GM23338 (cell line): ENCODE measurements around the gene PIK3C2G.

Experiments used
- CREB1 ChIP-seq: fragments of 250-450 bp; sonication (Bioruptor Pico); IDR thresholded peaks from 2 replicates; pipeline ENCODE4 v1.5.0; 2020; ENCODE audit warnings: low read depth, mild to moderate bottlenecking, moderate library complexity
- EZH2 ChIP-seq: fragments of 200-600 bp; sonication (generic); IDR thresholded peaks from one replicate; pipeline ENCODE4 v1.8.0; 2017; ENCODE audit warnings: antibody characterized with exemption, mild to moderate bottlenecking, low read depth; ENCODE audit not compliant: unreplicated experiment
- EZH2phosphoT487 ChIP-seq: fragments of 200-600 bp; sonication (generic); IDR thresholded peaks from one replicate; pipeline ENCODE4 v1.8.1; 2018; ENCODE audit warnings: antibody characterized with exemption; ENCODE audit not compliant: unreplicated experiment
- JUNB ChIP-seq: IDR thresholded peaks from one replicate; pipeline ENCODE4 v1.6.1; 2016; ENCODE audit warnings: antibody characterized with exemption; ENCODE audit not compliant: unreplicated experiment
- NANOG ChIP-seq: IDR thresholded peaks from 2 replicates; pipeline ENCODE4 v1.6.1; 2016; ENCODE audit warnings: antibody characterized with exemption, borderline replicate concordance
- POLR2AphosphoS5 ChIP-seq: IDR thresholded peaks from 2 replicates; pipeline ENCODE4 v1.6.1; 2016; ENCODE audit warnings: antibody characterized with exemption, low read depth
- STAT1 ChIP-seq: IDR thresholded peaks from one replicate; pipeline ENCODE4 v1.6.1; 2016; ENCODE audit warnings: antibody characterized with exemption; ENCODE audit not compliant: unreplicated experiment
- ZNF114 ChIP-seq: fragments of 250-450 bp; sonication (Bioruptor Pico); IDR thresholded peaks from 2 replicates; pipeline ENCODE4 v1.5.0; 2020; ENCODE audit warnings: mild to moderate bottlenecking, moderate library complexity
- ZNF331 ChIP-seq: fragments of 250-450 bp; sonication (Bioruptor Pico); IDR thresholded peaks from 2 replicates; pipeline ENCODE4 v1.5.0; 2020; ENCODE audit warnings: low read depth, mild to moderate bottlenecking, moderate library complexity
- TF ChIP-seq, protein P1 (sequence below), 2 experiments: fragments of 200-600 bp in 1 of 2; sonication (generic) in 1 of 2; conservative IDR thresholded peaks; 2 replicates each; pipeline versions ENCODE4 v1.5.1 to v1.6.1; 2016 to 2017; ENCODE audit warnings: antibody characterized with exemption in 2 of 2, low read depth in 2 of 2, mild to moderate bottlenecking in 2 of 2, moderate library complexity in 1 of 2
- TF ChIP-seq, protein P2 (sequence below): IDR thresholded peaks from one replicate; pipeline ENCODE4 v1.6.1; 2018; ENCODE audit warnings: antibody characterized with exemption; ENCODE audit not compliant: unreplicated experiment
- TF ChIP-seq, protein P3 (sequence below): fragments of 250-450 bp; sonication (Bioruptor Pico); IDR thresholded peaks from 2 replicates; pipeline ENCODE4 v1.5.0; 2020; ENCODE audit warnings: mild to moderate bottlenecking, moderate library complexity
- TF ChIP-seq, protein P4 (sequence below): IDR thresholded peaks from 2 replicates; pipeline ENCODE4 v1.6.1; 2016; ENCODE audit warnings: antibody characterized with exemption

DNA sequence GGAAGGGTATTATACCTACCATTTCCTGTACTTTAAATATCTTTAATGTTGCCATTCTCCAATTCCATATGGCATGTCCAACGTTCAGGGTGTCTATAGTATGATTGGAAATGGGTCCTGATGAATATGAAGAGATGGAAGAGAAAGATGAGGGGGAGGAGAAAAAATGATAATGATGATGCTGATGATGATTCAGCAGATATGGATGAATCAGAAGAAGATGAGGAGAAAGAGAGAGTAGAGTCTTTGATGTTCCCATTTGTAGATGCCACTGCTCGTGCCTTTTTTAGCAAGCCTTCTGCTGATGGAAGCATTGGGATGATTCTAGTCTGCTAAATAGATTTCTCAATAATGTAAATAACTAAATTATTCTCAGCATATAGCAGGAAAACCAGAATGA lies 163.5 kb downstream of the PIK3C2G start:
- TF ChIP-seq, protein P1, sequence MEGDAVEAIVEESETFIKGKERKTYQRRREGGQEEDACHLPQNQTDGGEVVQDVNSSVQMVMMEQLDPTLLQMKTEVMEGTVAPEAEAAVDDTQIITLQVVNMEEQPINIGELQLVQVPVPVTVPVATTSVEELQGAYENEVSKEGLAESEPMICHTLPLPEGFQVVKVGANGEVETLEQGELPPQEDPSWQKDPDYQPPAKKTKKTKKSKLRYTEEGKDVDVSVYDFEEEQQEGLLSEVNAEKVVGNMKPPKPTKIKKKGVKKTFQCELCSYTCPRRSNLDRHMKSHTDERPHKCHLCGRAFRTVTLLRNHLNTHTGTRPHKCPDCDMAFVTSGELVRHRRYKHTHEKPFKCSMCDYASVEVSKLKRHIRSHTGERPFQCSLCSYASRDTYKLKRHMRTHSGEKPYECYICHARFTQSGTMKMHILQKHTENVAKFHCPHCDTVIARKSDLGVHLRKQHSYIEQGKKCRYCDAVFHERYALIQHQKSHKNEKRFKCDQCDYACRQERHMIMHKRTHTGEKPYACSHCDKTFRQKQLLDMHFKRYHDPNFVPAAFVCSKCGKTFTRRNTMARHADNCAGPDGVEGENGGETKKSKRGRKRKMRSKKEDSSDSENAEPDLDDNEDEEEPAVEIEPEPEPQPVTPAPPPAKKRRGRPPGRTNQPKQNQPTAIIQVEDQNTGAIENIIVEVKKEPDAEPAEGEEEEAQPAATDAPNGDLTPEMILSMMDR (conservative IDR thresholded peaks at IDR 0.05; ENCODE audit: low read depth in 2 of 2), result no peak
- no peak for TF ChIP-seq EZH2
- no peak for TF ChIP-seq EZH2phosphoT487
- TF ChIP-seq, protein P2, sequence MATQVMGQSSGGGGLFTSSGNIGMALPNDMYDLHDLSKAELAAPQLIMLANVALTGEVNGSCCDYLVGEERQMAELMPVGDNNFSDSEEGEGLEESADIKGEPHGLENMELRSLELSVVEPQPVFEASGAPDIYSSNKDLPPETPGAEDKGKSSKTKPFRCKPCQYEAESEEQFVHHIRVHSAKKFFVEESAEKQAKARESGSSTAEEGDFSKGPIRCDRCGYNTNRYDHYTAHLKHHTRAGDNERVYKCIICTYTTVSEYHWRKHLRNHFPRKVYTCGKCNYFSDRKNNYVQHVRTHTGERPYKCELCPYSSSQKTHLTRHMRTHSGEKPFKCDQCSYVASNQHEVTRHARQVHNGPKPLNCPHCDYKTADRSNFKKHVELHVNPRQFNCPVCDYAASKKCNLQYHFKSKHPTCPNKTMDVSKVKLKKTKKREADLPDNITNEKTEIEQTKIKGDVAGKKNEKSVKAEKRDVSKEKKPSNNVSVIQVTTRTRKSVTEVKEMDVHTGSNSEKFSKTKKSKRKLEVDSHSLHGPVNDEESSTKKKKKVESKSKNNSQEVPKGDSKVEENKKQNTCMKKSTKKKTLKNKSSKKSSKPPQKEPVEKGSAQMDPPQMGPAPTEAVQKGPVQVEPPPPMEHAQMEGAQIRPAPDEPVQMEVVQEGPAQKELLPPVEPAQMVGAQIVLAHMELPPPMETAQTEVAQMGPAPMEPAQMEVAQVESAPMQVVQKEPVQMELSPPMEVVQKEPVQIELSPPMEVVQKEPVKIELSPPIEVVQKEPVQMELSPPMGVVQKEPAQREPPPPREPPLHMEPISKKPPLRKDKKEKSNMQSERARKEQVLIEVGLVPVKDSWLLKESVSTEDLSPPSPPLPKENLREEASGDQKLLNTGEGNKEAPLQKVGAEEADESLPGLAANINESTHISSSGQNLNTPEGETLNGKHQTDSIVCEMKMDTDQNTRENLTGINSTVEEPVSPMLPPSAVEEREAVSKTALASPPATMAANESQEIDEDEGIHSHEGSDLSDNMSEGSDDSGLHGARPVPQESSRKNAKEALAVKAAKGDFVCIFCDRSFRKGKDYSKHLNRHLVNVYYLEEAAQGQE, result no peak
- no peak for TF ChIP-seq POLR2AphosphoS5
- TF ChIP-seq CREB1, result no peak
- TF ChIP-seq ZNF331, result no peak
- no peak for TF ChIP-seq ZNF114
- TF ChIP-seq, protein P3, sequence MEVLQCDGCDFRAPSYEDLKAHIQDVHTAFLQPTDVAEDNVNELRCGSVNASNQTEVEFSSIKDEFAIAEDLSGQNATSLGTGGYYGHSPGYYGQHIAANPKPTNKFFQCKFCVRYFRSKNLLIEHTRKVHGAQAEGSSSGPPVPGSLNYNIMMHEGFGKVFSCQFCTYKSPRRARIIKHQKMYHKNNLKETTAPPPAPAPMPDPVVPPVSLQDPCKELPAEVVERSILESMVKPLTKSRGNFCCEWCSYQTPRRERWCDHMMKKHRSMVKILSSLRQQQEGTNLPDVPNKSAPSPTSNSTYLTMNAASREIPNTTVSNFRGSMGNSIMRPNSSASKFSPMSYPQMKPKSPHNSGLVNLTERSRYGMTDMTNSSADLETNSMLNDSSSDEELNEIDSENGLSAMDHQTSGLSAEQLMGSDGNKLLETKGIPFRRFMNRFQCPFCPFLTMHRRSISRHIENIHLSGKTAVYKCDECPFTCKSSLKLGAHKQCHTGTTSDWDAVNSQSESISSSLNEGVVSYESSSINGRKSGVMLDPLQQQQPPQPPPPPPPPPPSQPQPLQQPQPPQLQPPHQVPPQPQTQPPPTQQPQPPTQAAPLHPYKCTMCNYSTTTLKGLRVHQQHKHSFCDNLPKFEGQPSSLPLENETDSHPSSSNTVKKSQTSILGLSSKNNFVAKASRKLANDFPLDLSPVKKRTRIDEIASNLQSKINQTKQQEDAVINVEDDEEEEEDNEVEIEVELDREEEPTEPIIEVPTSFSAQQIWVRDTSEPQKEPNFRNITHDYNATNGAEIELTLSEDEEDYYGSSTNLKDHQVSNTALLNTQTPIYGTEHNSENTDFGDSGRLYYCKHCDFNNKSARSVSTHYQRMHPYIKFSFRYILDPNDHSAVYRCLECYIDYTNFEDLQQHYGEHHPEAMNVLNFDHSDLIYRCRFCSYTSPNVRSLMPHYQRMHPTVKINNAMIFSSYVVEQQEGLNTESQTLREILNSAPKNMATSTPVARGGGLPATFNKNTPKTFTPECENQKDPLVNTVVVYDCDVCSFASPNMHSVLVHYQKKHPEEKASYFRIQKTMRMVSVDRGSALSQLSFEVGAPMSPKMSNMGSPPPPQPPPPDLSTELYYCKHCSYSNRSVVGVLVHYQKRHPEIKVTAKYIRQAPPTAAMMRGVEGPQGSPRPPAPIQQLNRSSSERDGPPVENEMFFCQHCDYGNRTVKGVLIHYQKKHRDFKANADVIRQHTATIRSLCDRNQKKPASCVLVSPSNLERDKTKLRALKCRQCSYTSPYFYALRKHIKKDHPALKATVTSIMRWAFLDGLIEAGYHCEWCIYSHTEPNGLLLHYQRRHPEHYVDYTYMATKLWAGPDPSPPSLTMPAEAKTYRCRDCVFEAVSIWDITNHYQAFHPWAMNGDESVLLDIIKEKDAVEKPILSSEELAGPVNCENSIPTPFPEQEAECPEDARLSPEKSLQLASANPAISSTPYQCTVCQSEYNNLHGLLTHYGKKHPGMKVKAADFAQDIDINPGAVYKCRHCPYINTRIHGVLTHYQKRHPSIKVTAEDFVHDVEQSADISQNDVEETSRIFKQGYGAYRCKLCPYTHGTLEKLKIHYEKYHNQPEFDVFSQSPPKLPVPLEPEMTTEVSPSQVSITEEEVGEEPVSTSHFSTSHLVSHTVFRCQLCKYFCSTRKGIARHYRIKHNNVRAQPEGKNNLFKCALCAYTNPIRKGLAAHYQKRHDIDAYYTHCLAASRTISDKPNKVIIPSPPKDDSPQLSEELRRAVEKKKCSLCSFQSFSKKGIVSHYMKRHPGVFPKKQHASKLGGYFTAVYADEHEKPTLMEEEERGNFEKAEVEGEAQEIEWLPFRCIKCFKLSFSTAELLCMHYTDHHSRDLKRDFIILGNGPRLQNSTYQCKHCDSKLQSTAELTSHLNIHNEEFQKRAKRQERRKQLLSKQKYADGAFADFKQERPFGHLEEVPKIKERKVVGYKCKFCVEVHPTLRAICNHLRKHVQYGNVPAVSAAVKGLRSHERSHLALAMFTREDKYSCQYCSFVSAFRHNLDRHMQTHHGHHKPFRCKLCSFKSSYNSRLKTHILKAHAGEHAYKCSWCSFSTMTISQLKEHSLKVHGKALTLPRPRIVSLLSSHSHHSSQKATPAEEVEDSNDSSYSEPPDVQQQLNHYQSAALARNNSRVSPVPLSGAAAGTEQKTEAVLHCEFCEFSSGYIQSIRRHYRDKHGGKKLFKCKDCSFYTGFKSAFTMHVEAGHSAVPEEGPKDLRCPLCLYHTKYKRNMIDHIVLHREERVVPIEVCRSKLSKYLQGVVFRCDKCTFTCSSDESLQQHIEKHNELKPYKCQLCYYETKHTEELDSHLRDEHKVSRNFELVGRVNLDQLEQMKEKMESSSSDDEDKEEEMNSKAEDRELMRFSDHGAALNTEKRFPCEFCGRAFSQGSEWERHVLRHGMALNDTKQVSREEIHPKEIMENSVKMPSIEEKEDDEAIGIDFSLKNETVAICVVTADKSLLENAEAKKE, result no peak
- TF ChIP-seq, protein P4, sequence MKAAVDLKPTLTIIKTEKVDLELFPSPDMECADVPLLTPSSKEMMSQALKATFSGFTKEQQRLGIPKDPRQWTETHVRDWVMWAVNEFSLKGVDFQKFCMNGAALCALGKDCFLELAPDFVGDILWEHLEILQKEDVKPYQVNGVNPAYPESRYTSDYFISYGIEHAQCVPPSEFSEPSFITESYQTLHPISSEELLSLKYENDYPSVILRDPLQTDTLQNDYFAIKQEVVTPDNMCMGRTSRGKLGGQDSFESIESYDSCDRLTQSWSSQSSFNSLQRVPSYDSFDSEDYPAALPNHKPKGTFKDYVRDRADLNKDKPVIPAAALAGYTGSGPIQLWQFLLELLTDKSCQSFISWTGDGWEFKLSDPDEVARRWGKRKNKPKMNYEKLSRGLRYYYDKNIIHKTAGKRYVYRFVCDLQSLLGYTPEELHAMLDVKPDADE, result no peak
- TF ChIP-seq JUNB, result no peak
- TF ChIP-seq STAT1, result no peak
- no peak for TF ChIP-seq NANOG
